BLaER1 (cell line): ENCODE results near the gene FFAR1.

Experiments used
- H3K27ac ChIP-seq: shearing (Covaris generic); formaldehyde crosslinking; 2 replicates; pipeline ENCODE4 v1.8.1; 2022
- H3K27me3 ChIP-seq: shearing (Covaris generic); formaldehyde crosslinking; 2 replicates; pipeline ENCODE4 v1.8.1; 2022
- H3K36me3 ChIP-seq: shearing (Covaris generic); formaldehyde crosslinking; 2 replicates; pipeline ENCODE4 v1.8.1; 2022
- H3K4me1 ChIP-seq: shearing (Covaris generic); formaldehyde crosslinking; 2 replicates; pipeline ENCODE4 v1.8.1; 2022
- H3K4me2 ChIP-seq: shearing (Covaris generic); formaldehyde crosslinking; 2 replicates; pipeline ENCODE4 v1.8.1; 2022
- H3K4me3 ChIP-seq: shearing (Covaris generic); formaldehyde crosslinking; 2 replicates; pipeline ENCODE4 v1.8.1; 2022
- H3K9ac ChIP-seq: shearing (Covaris generic); formaldehyde crosslinking; 2 replicates; pipeline ENCODE4 v1.8.1; 2022
- H3K9me3 ChIP-seq: shearing (Covaris generic); formaldehyde crosslinking; 2 replicates; pipeline ENCODE4 v1.8.1; 2022
- H4K20me1 ChIP-seq: shearing (Covaris generic); formaldehyde crosslinking; 2 replicates; pipeline ENCODE4 v1.8.1; 2022
- Cebpa-rat ChIP-seq: shearing (Covaris generic); IDR thresholded peaks from 2 replicates; pipeline ENCODE4 v1.8.1; 2022

FFAR1 gene

GRCh38 chr19:35314858-35315470, 32.7 kb upstream of the FFAR1 start:
- Histone ChIP-seq H3K9me3 (no peaks in the 10 kb centered on the region), H3K4me1 (peaks cover 98% of the 10 kb centered on the region), H3K27me3 (no peaks in the 10 kb centered on the region), H3K36me3 (no peaks in the 10 kb centered on the region), H3K4me3 (no peak overlapping the region), H3K4me2 (peak overlapping the region; percentile 95), H3K9ac (peak overlapping the region; percentile 28; the same call in 1 of the 2 replicates), H4K20me1 (no peaks in the 10 kb centered on the region), H3K27ac (peak overlapping the region; percentile 97)
- TF ChIP-seq Cebpa-rat, result no peak

DNA sequence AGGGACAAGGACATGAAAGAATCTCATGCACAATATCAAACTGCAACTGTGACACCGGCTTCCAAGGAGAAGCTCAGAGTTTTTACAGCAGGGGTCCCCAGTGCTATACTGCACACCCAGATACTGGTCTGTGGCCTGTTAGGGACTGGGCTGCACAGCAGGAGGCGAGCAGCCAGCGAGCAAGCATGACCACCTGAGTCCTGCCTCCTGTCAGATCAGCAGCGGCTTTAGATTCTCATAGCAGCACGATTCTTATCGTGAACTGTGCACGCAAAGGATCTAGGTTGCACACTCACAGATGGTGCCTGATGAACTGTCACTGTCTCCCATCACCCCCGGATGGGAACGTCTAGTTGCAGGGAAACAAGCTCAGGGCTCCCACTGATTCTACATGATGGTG, 31.8 kb upstream of the FFAR1 start:
- Histone ChIP-seq H3K4me1 (peaks cover 98% of the 10 kb centered on the region), H3K4me2 (peak overlapping the region; percentile 95), H3K4me3 (no peak overlapping the region), H4K20me1 (no peaks in the 10 kb centered on the region), H3K9ac (peak overlapping the region; percentile 79; the same call in 1 of the 2 replicates), H3K36me3 (no peaks in the 10 kb centered on the region), H3K27me3 (no peaks in the 10 kb centered on the region), H3K9me3 (no peaks in the 10 kb centered on the region), H3K27ac (peak overlapping the region; percentile 97)
- TF ChIP-seq Cebpa-rat, result no peak

DNA sequence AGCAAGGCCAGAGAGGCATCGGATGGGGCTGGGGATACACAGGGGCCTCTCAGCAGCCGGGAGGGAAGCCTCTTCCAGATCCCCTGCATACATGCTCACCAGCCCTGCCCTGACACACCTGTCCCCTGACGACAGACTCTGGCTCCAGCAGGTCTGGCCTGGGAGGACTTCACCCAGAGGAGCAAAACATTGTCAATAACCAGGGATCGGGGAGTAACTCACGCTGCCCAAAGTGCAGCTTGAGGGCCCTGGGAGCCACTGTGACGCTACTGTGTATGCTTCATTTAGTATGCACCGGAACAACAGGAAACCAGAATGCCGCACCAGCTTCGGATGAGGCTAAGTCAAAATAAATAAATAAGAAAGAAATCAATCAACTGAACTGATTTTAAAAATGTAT, 31.1 kb upstream of the FFAR1 start:
- Histone ChIP-seq H3K36me3 (no peaks in the 10 kb centered on the region), H3K27me3 (no peaks in the 10 kb centered on the region), H3K4me1 (peaks cover 98% of the 10 kb centered on the region), H3K27ac (peak overlapping the region; percentile 97), H4K20me1 (no peaks in the 10 kb centered on the region), H3K9me3 (no peaks in the 10 kb centered on the region), H3K4me2 (peak overlapping the region; percentile 95), H3K9ac (peak overlapping the region; percentile 79), H3K4me3 (peak overlapping the region; percentile 40)
- TF ChIP-seq Cebpa-rat, result no peak

DNA sequence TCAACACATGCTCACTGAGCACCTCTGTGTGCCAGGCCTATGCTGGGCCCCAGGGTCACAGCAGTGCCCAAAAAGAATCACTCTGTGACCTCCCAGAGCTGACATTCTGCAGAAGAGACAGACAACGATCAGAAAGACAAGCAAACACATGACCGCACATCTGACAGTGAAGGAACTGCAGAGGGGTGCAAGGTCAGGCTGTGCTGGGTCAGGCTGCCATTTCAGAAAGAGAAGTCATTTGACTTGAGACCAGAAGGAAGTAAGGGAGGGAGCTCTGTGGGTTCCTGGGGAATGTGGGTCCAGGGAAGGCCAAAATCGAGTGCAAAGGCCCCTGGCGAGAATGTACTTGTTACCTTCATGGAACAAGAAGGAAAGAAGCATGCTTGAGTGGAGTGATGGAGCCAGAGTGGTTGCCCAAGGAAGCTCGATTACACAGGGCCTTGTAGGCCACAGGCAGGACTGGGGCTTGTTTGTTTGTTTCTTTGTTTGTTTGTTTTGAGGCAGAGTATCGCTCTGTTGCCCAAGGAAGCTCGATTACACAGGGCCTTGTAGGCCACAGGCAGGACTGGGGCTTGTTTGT, 30.1 kb upstream of the FFAR1 start:
- Histone ChIP-seq H3K36me3 (no peaks in the 10 kb centered on the region), H3K27me3 (no peaks in the 10 kb centered on the region), H3K4me2 (peak overlapping the region; percentile 95), H3K9ac (peak overlapping the region; percentile 79), H3K4me1 (peaks cover 98% of the 10 kb centered on the region), H3K27ac (peak overlapping the region; percentile 97), H3K4me3 (no peak overlapping the region), H3K9me3 (peaks cover 9% of the 10 kb centered on the region), H4K20me1 (no peaks in the 10 kb centered on the region)
- no peak for TF ChIP-seq Cebpa-rat

DNA sequence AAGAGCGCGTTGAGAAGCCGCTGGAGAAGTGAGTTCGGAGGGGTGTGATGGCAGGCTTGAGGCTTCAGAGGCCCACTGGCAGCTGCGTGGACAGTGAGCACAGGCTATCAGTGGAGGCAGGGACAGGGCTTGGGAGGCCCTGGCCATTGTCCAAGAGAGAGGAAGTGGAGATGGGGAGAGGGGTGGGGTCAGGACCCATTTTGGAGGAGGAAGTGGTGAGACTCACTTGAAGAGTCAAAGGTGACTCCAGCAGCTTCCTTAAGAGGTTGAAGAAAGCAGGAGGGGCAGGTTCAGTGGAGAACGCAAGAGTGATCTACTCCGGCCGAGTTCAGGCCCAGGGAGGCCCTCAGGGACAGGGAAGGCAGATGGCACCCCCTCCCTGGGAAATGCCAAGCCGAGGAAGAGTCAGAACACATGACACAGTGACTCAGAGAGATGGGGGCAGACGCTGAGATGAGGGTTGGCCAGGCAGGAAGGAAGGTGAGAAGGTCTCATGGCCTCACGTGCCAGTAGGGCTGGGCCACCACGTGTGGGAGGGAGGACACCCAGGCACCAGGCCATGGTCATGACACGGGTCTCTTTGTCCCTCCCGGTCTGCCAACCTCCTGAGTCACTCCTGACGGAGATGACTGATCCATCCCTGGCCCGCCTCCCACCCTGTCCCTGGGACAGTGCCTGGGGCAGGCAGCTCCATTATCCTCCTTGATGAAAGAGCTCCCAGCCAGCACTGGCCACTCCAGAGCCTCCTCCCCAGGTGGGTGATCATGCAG, 28.8 kb upstream of the FFAR1 start:
- H3K4me1 ChIP-seq, result peaks cover 98% of the 10 kb centered on the region
- TF ChIP-seq Cebpa-rat, result no peak

GRCh38 chr19:35320065-35320713, 27.5 kb upstream of the FFAR1 start:
- Histone ChIP-seq H3K9me3 (peaks cover 9% of the 10 kb centered on the region), H3K36me3 (no peaks in the 10 kb centered on the region), H3K4me3 (peak overlapping the region; percentile 49), H4K20me1 (no peaks in the 10 kb centered on the region), H3K4me1 (peaks cover 92% of the 10 kb centered on the region), H3K27ac (peak overlapping the region; percentile 97), H3K9ac (peak overlapping the region; percentile 84), H3K27me3 (no peaks in the 10 kb centered on the region), H3K4me2 (peak overlapping the region; percentile 95)
- TF ChIP-seq Cebpa-rat, result 0 out of 2 replicates have a peak, but pooled peaks have one; percentile 22

More for the DNA sequence above, 28.8 kb upstream of the FFAR1 start:
- peak overlapping the region; percentile 95 for H3K4me2 ChIP-seq
- no peaks in the 10 kb centered on the region for H3K36me3 ChIP-seq
- no peaks in the 10 kb centered on the region for H3K27me3 ChIP-seq
- H3K4me3 ChIP-seq, result peak overlapping the region; percentile 49
- peaks cover 9% of the 10 kb centered on the region for H3K9me3 ChIP-seq
- peak overlapping the region; percentile 84 for H3K9ac ChIP-seq
- peak overlapping the region; percentile 97 for H3K27ac ChIP-seq
- no peaks in the 10 kb centered on the region for H4K20me1 ChIP-seq

GRCh38 chr19:35321291-35321690, 26.4 kb upstream of the FFAR1 start:
- Histone ChIP-seq H4K20me1 (no peaks in the 10 kb centered on the region), H3K27me3 (no peaks in the 10 kb centered on the region), H3K9ac (peak overlapping the region; percentile 84), H3K36me3 (no peaks in the 10 kb centered on the region), H3K4me3 (no peak overlapping the region), H3K9me3 (peaks cover 9% of the 10 kb centered on the region), H3K27ac (peak overlapping the region; percentile 97), H3K4me2 (peak overlapping the region; percentile 95), H3K4me1 (peaks cover 81% of the 10 kb centered on the region)
- TF ChIP-seq Cebpa-rat, result no peak

GRCh38 chr19:35322014-35322413, 25.7 kb upstream of the FFAR1 start:
- Histone ChIP-seq H3K4me1 (peaks cover 81% of the 10 kb centered on the region), H3K4me3 (no peak overlapping the region), H3K27me3 (no peaks in the 10 kb centered on the region), H4K20me1 (no peaks in the 10 kb centered on the region), H3K36me3 (no peaks in the 10 kb centered on the region), H3K9me3 (peaks cover 9% of the 10 kb centered on the region), H3K9ac (no peak overlapping the region), H3K27ac (peak overlapping the region; percentile 97), H3K4me2 (peak overlapping the region; percentile 95; the same call in 1 of the 2 replicates)
- no peak for TF ChIP-seq Cebpa-rat

- Histone ChIP-seq H3K4me1 (peaks cover 74% of the 10 kb centered on the region), H3K27ac (peak overlapping the region; percentile 92; the same call in 1 of the 2 replicates), H3K4me3 (no peak overlapping the region), H3K36me3 (peaks cover 8% of the 10 kb centered on the region), H4K20me1 (peaks cover 19% of the 10 kb centered on the region), H3K4me2 (peak overlapping the region; percentile 99), H3K27me3 (no peaks in the 10 kb centered on the region), H3K9ac (0 out of 2 replicates have a peak overlapping the region, but pooled peaks have one; percentile 91), H3K9me3 (no peaks in the 10 kb centered on the region; the same call in 1 of the 2 replicates)
- TF ChIP-seq Cebpa-rat, result no peak
Measured at GRCh38 chr19:35327642-35328041, 20.1 kb upstream of the FFAR1 start.
